HG03025 (cell line): ENCODE measurements around the gene TRIM46.
"Not testable (repeated sequence)": the region's sequence is repeated elsewhere in the genome, so short reads cannot be mapped to it uniquely, and the experiment has no call there.

Experiments used
- ATAC-seq: cut with Tn5 transposase; IDR thresholded peaks from one replicate; pipeline ENCODE4 v1.9.1; 2021; ENCODE audit warnings: mild to moderate bottlenecking, moderate library complexity; ENCODE audit not compliant: unreplicated experiment, low FRiP score

TRIM46 gene

DNA sequence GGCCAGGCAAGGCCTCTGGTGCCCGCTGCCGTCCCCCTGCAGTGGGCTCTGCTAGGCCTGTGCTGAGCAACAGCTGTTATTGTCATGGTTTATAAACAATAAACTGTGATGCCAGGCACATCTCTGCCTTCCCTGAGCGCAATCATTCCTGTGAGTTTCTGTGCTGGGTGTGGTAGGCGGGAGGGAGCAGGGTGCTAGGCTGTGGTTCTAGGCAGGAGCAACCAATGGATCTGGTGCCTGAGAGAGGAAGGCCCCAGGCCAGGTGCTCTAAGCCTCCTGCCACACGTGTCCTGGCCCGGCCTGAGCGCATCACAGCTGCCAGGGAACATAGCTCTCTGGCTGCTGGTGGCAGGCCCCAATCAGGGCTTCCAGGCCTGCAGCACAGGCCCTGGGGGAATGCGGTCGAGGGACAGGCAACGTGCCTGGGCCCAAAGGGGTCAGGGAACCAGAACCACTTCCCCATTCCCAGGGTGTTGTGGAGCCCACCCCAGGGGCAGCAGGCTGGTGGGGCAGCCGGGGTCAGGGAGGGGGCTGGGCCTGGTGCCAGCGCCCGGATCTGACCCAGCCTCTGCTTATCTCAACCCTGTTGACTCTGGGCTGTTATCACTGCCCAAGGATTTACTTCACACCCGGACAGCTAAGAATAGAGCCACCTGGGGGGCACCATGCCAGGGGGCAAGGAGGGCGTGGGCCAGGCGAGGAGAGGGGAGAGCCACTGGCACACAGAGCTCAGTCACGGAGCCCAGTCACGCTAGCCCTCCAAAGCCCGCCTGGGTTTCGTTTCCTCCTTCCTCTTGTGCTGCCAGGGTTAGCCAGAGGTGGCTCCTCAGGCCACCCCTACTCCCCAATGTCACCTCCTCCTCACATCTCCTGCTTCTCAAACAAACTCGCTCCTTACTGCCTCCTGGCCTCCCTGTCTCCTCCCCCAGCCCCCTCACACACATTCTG lies 11.5 kb downstream of the TRIM46 start:
- ATAC-seq, result no peak

DNA sequence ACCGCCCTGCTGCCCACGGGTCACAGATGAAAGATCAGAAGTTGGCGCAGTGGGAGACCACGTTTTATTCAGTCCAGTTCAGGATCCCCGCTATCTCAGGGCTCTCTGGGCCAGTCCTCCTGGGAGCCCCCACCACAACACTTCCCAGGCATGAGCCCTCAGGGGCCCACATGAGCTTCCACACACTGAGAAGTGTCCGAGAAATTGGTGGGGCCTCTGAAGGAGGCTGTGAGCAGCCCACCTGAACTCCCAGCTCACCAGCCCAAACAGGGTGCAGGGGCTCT lies 12.1 kb downstream of the TRIM46 start:
- no peak for ATAC-seq

DNA sequence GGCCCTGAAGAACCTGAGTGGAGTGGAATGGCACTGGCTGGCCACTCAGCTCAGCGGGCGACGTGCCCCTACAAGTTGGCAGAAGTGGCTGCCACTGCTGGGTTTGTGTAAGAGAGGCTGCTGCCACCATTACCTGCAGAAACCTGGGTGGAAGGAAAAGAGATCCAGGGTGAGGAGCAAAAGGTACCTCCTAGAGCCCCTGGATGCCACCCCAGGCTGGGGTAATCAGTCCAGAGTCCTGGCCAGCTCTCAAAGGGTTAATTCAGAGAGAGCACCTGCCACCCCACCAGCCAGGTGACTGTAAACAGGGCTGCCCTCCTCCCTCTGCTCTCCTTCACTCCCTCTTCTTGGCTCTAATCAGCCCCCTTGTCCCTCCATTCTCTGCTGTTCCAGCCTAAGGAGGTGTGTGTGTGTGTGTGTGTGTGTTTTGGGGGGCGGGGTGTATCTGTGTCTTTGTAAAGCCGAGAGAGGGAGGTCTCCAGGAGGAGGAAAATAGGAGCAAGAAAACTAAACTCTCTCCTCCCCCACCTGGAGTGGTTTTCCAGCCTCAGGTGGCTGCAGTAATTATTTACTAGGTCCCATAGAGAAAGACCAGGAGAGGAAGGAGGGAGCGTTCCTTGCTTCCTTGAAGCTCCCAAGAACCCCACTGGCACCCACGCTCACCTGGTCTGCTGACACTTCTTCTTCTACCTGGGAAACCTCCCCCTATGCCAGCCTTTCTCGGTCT lies 12.6 kb downstream of the TRIM46 start:
- ATAC-seq, result no peak

DNA sequence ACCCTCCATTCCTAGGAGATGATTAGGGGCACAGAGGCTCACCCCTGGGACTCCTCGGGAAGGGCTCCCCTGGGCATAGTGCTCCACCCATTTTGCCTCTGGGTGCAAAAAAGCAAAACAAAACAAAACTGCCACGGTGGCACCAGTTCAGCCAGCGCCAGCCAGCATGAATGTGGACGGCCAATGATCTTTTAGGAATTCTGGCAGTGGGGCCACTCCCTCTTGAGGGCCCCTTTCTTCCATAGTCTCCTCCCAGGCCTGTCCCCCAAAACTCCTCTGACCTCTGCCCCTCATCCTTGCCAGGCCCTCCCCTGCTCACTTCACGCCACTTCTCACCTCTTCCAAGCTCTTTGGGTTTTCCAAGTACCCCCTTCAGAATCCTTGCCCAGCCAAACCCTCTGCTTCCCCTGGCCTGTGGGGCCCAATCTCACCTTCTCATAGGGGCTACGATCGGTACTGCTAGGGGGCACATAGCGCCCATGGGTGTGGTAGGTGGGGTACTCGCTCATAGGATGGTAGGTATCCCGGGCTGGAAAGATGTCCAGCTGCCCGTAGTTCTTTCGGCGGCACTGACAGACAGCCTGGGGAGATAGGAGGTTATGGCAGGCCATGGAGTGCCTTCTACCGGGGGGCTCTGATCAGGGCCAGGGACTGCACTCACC lies 13.3 kb downstream of the TRIM46 start:
- ATAC-seq, result no peak

DNA sequence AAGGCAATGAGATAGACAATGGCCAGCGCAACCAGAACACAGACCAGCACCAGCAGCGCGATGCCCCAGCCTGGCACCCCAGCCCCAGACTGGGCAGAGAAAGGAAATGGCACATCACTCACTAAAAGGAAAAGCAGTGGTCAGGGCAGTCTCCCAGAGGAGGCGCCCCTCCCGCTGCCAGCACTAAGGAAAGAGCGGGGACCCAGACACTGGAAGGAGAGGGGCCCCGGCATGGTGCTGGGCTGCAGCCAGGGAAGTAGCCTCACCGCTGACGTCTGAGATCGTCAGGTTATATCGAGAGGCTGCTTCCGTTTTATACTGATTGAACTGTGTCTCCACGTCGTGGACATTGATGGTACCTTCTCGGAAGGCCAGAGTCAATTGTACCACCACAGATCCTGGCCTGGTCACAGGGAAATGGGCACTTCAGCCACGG lies 13.8 kb downstream of the TRIM46 start:
- no peak for ATAC-seq

DNA sequence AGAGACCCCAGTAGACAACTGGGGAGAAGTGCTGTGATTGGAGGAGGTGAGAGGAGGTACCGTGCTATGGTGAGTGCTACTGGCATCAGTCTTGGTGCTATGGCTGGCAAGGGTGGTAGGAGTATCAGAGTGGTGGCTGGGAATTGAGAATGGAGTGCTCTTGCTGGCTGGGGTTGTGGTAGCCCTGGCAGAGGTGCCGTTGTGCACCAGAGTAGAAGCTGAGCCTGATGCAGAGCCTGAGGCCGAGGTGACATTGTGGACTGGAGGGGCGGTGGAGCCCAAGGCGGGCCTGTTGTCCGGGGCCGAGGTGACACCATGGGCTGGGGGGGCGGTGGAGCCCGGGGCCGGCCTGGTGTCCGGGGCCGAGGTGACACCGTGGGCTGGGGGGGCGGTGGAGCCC lies 14.6 kb downstream of the TRIM46 start:
- no peak for ATAC-seq

DNA sequence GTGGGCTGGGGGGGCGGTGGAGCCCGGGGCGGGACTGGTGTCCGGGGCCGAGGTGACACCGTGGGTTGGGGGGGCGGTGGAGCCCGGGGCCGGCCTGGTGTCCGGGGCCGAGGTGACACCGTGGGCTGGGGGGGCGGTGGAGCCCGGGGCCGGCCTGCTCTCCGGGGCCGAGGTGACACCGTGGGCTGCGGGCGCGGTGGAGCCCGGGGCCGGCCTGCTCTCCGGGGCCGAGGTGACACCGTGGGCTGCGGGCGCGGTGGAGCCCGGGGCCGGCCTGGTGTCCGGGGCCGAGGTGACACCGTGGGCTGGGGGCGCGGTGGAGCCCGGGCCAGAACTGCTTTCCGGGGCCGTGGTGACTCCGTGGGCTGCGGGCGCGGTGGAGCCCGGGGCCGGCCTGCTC lies 16.3 kb downstream of the TRIM46 start:
- ATAC-seq, result not testable (repeated sequence)

DNA sequence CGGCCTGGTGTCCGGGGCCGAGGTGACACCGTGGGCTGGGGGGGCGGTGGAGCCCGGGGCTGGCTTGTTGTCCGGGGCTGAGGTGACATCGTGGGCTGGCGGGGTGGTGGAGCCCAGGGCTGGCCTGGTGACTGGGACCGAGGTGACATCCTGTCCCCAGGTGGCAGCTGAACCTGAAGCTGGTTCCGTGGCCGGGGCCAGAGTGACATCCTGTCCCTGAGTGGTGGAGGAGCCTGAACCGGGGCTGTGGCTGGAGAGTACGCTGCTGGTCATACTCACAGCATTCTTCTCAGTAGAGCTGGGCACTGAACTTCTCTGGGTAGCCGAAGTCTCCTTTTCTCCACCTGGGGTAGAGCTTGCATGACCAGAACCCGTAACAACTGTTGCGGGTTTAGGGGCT lies 18.3 kb downstream of the TRIM46 start:
- no peak for ATAC-seq

DNA sequence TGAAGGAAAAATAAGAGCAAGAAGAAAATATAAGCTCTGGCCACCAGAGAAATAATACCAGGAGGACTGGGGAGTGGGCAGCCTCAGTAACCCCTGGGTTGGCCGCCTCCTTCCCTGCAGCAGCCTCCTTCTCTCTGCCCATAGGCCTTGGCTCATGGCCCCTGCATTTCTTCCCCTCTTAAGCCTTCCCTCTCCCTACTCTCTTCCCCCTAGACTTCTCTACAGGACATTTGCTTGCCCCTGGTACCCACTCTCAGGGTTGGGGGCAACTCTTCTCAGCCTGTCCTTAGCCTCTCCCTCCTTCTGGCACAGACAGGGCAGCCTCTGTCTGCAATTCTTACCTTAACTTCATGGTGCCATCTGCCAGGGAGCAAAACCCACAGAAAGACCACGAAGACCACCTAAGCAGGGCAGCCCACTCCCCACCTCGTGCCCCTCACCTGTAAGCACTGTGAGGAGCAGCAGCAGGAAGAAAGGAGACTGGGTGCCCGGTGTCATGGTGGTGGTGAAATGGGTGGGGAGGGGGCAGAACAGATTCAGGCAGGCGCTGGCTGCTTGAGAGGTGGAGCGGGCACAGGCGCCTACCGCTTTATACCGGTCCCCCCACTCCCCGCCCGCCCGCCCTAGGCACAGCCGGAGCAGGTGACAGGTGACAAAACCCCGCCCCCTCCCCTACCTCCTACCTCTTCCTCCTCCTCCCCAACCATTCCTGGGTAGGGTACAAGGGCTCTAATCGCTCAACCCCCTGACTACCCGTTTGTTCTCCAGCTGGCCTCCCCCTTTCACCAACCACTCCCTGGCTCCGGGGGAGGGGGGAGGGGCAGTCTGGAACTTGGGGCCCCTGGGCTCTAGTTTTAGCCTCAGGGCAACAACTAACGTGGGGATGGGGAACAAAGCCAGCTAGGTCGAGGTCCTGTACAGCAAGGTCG lies 19.0 kb downstream of the TRIM46 start:
- ATAC-seq, result no peak

DNA sequence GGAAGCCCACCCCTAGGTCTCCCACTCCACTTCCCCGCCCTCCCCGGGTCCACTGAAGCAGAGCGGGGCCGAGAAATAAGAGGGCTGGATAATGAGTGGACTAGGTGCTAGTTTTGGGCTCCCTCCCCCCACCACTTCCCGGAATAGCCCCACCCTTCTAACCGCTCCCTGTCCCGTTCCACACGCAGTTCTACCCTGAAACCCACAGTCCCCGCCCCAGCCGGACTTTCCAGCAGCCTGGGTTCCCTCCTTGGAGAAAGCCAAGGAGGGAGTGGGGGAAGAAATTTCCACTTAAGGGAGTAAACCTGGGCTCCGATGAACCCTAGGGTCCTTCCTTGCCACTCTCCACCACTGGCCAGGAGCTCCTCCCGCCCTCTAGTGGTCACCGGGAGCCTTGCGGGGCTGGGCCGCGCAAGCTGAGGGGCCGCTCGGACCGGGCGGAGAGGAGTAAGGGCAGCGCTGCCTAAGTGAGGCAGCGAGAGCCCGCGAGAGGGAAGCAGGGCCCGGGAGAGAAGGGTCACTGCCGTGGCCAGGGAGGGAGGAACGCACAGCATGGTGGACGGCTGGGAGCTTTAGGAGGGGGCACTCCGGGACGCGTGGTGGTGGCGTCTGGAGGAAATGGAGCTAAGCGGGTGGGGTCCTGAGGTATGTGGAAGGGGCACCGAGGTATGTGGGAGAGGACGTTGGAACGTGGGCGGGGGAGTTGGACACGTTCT lies 19.8 kb downstream of the TRIM46 start:
- peak; percentile 57 for ATAC-seq

DNA sequence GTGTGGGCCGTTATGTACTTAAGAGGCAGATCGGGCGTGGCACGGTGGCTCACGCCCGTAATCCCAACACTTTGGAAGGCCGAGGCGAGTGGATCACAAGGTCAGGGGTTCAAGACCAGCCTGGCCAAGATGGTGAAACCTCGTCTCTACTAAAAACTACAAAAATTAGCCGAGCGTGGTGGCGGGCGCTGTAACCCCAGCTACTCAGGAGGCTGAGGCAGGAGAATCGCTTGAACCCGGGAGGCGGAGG lies 20.3 kb downstream of the TRIM46 start:
- ATAC-seq, result not testable (repeated sequence)

DNA sequence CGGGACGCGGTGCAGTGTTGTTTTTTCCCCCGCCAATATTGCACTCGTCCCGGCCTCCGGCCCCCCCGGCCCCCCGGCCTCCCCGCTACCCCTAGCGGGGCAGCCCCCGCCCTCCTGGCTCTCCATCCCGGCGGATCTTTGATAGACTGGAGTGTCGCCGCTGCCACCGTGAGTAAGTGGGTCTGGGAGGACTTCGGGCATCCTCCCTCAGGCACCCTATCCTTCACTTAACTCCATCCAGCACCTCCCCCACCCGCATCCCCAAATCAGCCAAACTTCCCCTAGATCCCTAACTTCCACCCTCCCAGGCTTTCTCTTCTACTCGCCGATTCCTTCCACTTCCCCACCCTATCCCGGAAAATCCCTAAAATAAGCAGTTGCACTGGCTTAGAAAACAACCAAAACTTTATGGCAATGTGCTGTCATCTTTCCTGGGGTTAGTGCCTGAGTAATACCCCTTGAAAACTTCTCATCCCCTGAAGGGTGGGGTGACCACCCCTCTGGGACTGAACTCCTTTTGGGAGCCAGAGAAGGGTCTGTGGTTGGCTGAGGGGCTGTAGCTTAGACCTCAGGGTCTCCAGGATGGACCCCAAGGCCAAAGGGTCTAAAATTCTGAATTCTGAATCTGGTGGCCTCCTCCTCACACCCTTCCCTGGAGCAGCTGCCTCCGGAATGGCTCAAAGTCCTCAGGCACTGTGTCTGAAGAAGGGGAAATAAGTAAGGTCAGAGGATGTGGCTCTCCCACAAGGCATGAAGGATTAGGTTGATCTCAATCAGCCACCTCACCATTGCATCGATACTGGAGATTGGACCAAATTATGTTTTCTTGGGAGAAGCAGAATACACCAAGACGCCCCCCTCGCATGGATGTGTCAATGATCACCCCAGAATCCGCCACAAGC lies 21.8 kb downstream of the TRIM46 start:
- no peak for ATAC-seq

DNA sequence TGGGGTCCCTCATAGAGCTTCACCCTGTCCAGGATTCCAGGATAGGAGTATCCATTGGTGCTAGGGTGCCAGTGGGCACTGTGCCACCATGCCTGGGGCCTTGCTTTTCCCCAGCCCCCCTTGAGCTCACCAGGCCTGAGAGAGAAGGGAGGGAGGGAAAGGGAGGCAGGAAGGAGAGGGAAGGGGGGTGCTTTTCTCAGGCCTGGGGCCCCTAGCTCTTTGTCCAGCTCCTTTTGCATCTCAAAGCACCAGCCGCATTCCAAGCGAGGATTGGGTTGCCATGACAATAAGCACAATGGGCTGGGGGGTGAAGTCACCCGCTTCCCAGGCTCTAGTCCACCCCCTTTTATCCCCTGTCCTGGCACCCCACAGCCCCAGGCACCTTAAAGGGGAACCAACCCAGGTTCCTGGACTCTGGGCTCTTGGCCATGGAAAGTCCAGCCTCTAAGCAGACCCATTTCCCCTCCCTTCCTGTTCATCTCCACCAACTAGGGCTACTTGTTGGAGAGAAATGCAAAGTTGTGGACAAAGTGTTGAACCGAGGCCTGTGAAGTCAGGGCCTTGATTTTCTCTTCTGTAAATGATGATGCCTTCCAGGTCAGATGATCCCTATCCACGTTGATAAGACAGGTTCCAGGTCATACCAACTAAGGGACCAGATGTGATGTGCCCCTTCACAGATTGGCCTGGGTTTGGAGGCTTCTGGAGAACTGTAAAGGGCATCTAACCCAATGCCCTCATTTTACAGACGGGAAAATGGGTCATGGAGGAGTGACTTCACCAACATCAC lies 22.6 kb downstream of the TRIM46 start:
- ATAC-seq, result no peak

DNA sequence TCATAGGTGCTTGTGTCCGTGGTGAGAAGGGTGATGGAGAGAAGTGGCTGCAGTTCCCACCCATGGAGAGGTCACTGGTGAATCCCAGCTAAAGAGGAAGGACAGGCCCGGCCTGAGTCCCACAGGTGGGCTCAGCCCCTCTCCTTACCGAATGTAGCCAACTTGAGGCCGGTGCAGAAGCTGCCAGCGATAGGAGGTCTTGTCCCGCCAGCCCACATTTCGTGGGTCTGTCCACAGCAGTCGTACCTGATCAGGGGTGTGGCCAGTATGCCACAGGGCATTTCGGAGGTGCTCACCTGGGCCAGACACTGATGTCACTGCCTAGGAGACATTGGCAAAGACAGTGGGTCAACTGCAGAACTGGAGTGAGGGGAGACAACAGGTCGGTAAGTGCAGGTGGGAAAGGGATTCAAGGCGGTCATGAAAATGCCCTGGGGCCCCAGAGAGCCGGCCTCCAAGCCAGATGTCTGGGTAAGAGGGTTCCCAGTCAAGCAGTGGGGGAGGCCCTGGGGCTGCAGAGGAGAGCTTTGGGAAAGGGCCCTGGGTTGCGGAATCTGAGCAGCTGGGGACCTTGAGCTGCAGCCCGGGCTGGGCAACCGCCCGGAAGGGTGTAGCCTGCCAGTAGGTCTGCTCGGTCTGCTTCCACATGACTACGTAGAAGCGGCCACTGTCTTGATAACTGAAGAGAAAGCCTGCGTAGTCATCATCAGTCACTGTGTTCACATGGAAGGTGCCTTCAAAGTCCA lies 23.4 kb downstream of the TRIM46 start:
- ATAC-seq, result no peak

DNA sequence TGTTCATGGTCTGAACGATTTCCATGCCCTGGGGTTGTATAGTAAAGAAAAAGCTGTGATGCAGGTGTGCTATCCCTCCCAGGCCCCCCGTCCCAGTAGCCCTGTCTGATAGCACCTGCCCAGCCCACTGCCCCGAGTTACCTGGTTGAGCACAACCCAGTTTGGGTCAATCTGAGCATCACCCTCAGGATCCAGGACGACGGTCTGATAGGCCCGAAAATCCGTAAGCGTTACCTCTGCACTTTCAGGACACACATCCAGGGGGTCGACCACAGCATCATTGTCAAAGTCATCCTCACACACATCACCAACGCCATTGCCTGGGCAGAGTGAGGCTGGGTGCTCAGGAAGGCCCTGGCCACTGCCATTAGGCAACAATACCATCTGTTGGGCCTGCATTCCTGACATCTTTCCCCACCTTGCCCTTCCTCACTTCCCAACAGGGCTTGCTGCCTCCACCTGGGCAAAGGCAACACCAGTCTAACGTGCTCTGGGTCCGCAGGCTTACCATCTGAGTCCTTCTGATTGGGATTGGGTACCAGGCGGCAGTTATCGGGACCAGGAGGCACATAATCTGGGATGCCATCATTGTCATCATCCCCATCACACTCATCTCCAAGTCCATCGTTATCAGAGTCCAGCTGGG lies 24.4 kb downstream of the TRIM46 start:
- no peak for ATAC-seq

DNA sequence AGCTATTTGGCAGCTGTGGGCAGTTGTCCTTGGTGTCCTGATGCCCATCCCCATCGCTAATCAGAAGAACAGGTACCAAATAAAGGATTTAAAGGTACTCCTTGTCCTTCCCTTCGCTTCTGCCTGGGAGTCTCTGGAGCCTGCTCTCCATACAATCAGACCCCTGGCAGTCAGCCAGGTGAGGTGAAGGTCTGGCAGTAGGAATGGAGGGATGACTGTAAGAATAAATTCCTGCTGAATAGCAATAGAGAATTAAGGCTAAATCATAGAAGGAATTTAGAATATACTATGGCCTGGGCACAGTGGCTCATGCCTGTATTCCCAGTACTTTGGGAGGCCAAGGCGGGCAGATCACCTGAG lies 24.9 kb downstream of the TRIM46 start:
- ATAC-seq, result no peak

DNA sequence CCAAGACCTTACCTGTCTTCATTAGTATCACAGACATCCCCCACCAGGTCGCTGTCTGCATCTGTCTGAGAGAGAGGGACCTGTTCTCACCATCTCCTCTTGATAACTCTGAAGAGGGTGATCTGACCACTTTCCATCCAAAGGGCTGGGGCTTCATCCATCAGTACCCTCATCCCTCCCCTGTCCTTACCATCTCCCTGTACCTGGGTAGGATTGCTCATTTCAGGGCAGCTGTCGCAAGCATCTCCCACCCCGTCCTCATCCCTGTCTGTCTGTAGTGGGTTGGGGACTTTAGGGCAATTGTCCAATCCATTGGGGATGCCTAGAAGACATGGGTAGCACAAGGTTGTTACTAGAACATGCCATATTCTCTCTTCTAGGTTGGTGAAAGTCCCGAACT lies 26.1 kb downstream of the TRIM46 start:
- no peak for ATAC-seq
